ENCODE measurements around the gene EIPR1. TPM values are rescaled to one million over a fixed set of nuclear protein-coding genes. Genes with fewer than 3 reads are reported as not detected.

The EIPR1 gene
- total RNA-seq: 10 to 100 TPM; 13.1 to 41.0 (median 27.4) TPM

- peaks cover 15 to 34% (median 20%) of the 10 kb centered on the region in 4 donors for H3K4me1 ChIP-seq
- in situ Hi-C loops (cut with MboI; ENCODE audit: low pct_ligation_motif_present in 1 of 4, low pct_unique_long_range_greater_than_20kb in 1 of 4, low sequenced_read_pairs in 3 of 4): no loop called here
- peak within 1 kb of the TSS; percentile 88 to 93 (median 90) for H3K27ac ChIP-seq
- intact Hi-C loops (cut with DNase I; ENCODE audit: low total_unique reads): no loop called here
- no peaks in the 10 kb centered on the region for H3K9me3 ChIP-seq
- no peaks in the 10 kb centered on the region for H3K27me3 ChIP-seq
- 5 to 10% methylated on average over 2 to 43 of the region's 57 CpGs for WGBS, 2 donors (ENCODE audit: low coverage in 1 of 2)
- peak; percentile 98 for DNase-seq
- no peaks in the 10 kb centered on the region for H3K36me3 ChIP-seq
- H3K4me3 ChIP-seq: peak within 1 kb of the TSS; percentile 66 to 81 (median 74)
- TF ChIP-seq POLR2AphosphoS5 (IDR thresholded peaks at IDR 0.05) (peak; percentile 78 to 86 (median 84)), CTCF (IDR thresholded peaks at IDR 0.05) (peak in 2 of 5 experiments; percentile 3 to 40), EP300 (IDR thresholded peaks at IDR 0.05; ENCODE audit: low read depth) (no peak), POLR2A (IDR thresholded peaks at IDR 0.05) (peak; percentile 82)
These were observed at the start of gene EIPR1 for GRCh38 chr2:3377612-3378432. EIPR1 (minus strand) TSS chr2:3377818; CDS start chr2:3377689, 129 bp downstream.

- H3K9me3 ChIP-seq: no peaks in the 10 kb centered on the region
- WGBS, 2 donors (ENCODE audit: low coverage in 1 of 2): 76% methylated on average over 6 of the region's 6 CpGs; no CpG with 5 or more reads in 1 of the 2 donors
- in situ Hi-C loops (cut with MboI; ENCODE audit: low pct_ligation_motif_present in 1 of 4, low pct_unique_long_range_greater_than_20kb in 1 of 4, low sequenced_read_pairs in 3 of 4): no loop called here
- TF ChIP-seq CTCF (IDR thresholded peaks at IDR 0.05) (no peak), EP300 (IDR thresholded peaks at IDR 0.05; ENCODE audit: low read depth) (no peak), POLR2A (IDR thresholded peaks at IDR 0.05) (no peak), POLR2AphosphoS5 (IDR thresholded peaks at IDR 0.05) (no peak)
- intact Hi-C loops (cut with DNase I; ENCODE audit: low total_unique reads): loop anchor here (10.0 kb wide), 1 partner anchor 228 kb away; the partner anchor contains the start of gene ALLC
- H3K4me1 ChIP-seq: no peaks in the 10 kb centered on the region
- H3K27ac ChIP-seq: peak overlapping the region in 1 of 4 donors; percentile 10
- H3K4me3 ChIP-seq: no peak overlapping the region
- peaks cover 0 to 14% (median 4%) of the 10 kb centered on the region in 4 donors for H3K36me3 ChIP-seq
- H3K27me3 ChIP-seq: no peaks in the 10 kb centered on the region
- peak; percentile 13 for DNase-seq
These were observed 49.7 kb upstream of the EIPR1 start for GRCh38 chr2:3427272-3427671.

- DNase-seq: no peak
- Histone ChIP-seq H3K4me3 (no peak overlapping the region), H3K27ac (peak overlapping the region in 1 of 4 donors; percentile 10), H3K27me3 (no peaks in the 10 kb centered on the region), H3K36me3 (peaks cover 0 to 14% (median 4%) of the 10 kb centered on the region in 4 donors), H3K4me1 (no peaks in the 10 kb centered on the region), H3K9me3 (no peaks in the 10 kb centered on the region)
- in situ Hi-C loops (cut with MboI; ENCODE audit: low pct_ligation_motif_present in 1 of 4, low pct_unique_long_range_greater_than_20kb in 1 of 4, low sequenced_read_pairs in 3 of 4): no loop called here
- TF ChIP-seq CTCF (IDR thresholded peaks at IDR 0.05): no peak
- TF ChIP-seq EP300 (IDR thresholded peaks at IDR 0.05; ENCODE audit: low read depth): no peak
- no peak for TF ChIP-seq POLR2A (IDR thresholded peaks at IDR 0.05)
- TF ChIP-seq POLR2AphosphoS5 (IDR thresholded peaks at IDR 0.05): no peak
- intact Hi-C loops (cut with DNase I; ENCODE audit: low total_unique reads): loop anchor here (10.0 kb wide), 1 partner anchor 228 kb away; the partner anchor contains the start of gene ALLC
- WGBS, 2 donors (ENCODE audit: low coverage in 1 of 2): 95% methylated on average over 6 to 14 of the region's 14 CpGs
These were observed 49.0 kb upstream of the EIPR1 start for GRCh38 chr2:3426615-3427014.

- 83 to 98% methylated on average over 5 to 9 of the region's 9 CpGs for WGBS, 2 donors (ENCODE audit: low coverage in 1 of 2)
- peaks cover 0 to 14% (median 4%) of the 10 kb centered on the region in 4 donors for H3K36me3 ChIP-seq
- DNase-seq: no peak
- H3K9me3 ChIP-seq: no peaks in the 10 kb centered on the region
- no peak overlapping the region for H3K4me3 ChIP-seq
- no peak for TF ChIP-seq POLR2A (IDR thresholded peaks at IDR 0.05)
- no peak for TF ChIP-seq EP300 (IDR thresholded peaks at IDR 0.05; ENCODE audit: low read depth)
- TF ChIP-seq CTCF (IDR thresholded peaks at IDR 0.05): peak in 2 of 5 experiments; percentile 2 to 10
- in situ Hi-C loops (cut with MboI; ENCODE audit: low pct_ligation_motif_present in 1 of 4, low pct_unique_long_range_greater_than_20kb in 1 of 4, low sequenced_read_pairs in 3 of 4): no loop called here
- intact Hi-C loops (cut with DNase I; ENCODE audit: low total_unique reads): loop anchor here (10.0 kb wide), 1 partner anchor 231 kb away; the partner anchor contains the start of gene ALLC
- no peaks in the 10 kb centered on the region for H3K4me1 ChIP-seq
- no peak overlapping the region for H3K27ac ChIP-seq
- H3K27me3 ChIP-seq: no peaks in the 10 kb centered on the region
These were observed 46.7 kb upstream of the EIPR1 start for GRCh38 chr2:3424171-3424795.
